ENCODE data around the gene PPIAL4G. TPM values are rescaled to one million over a fixed set of nuclear protein-coding genes. Genes with fewer than 3 reads are reported as not detected.
"Not testable (repeated sequence)": the region's sequence is repeated elsewhere in the genome, so short reads cannot be mapped to it uniquely, and the experiment has no call there.

Gene PPIAL4G
- total RNA-seq, 8 experiments from 2014 or later: 0.11 to 0.62 (median 0.19) TPM; not detected in 2

GRCh38 chr1:148458901-148459581 is 24.1 kb downstream of the PPIAL4G start:
- in situ Hi-C loops (cut with MboI; ENCODE audit: low pct_unique_long_range_greater_than_20kb in 2 of 9, low sequenced_read_pairs in 9 of 9, unreplicated experiment in 9 of 9); ATAC-seq (replicated peaks in 6 of 8); H3K4me1 ChIP-seq (replicated peaks in 1 of 2): not testable (repeated sequence)
- Histone ChIP-seq H3K4me3 (peak overlapping the region; percentile 72 to 100 (median 93)), H3K27ac (peak overlapping the region; percentile 84 to 93)
- no CpG with 5 or more reads among the region's 63 CpGs for WGBS, 10 experiments

- H3K27ac ChIP-seq: peak overlapping the region; percentile 82 to 87
- ATAC-seq (replicated peaks in 6 of 8); in situ Hi-C loops (cut with MboI; ENCODE audit: low pct_unique_long_range_greater_than_20kb in 2 of 9, low sequenced_read_pairs in 9 of 9, unreplicated experiment in 9 of 9); H3K4me1 ChIP-seq (replicated peaks in 1 of 2): not testable (repeated sequence)
- 0 to 10% methylated on average over 2 to 3 of the region's 11 CpGs; no CpG with 5 or more reads in 8 of the 10 experiments for WGBS, 10 experiments
- peak overlapping the region; percentile 72 to 100 (median 93) for H3K4me3 ChIP-seq
Measured at GRCh38 chr1:148458398-148458797, 24.7 kb downstream of the PPIAL4G start.

GRCh38 chr1:148452845-148453244 is 30.3 kb downstream of the PPIAL4G start:
- ATAC-seq (replicated peaks in 6 of 8); H3K4me1 ChIP-seq (replicated peaks in 1 of 2); in situ Hi-C loops (cut with MboI; ENCODE audit: low pct_unique_long_range_greater_than_20kb in 2 of 9, low sequenced_read_pairs in 9 of 9, unreplicated experiment in 9 of 9); H3K27ac ChIP-seq; H3K4me3 ChIP-seq: not testable (repeated sequence)
- WGBS, 10 experiments: no CpG with 5 or more reads among the region's 2 CpGs

- H3K27ac ChIP-seq; in situ Hi-C loops (cut with MboI; ENCODE audit: low pct_unique_long_range_greater_than_20kb in 2 of 9, low sequenced_read_pairs in 9 of 9, unreplicated experiment in 9 of 9); H3K4me1 ChIP-seq (replicated peaks in 1 of 2); ATAC-seq (replicated peaks in 6 of 8); H3K4me3 ChIP-seq: not testable (repeated sequence)
- WGBS, 10 experiments: 17 to 100% (median 91%) methylated on average over 1 to 5 of the region's 5 CpGs; no CpG with 5 or more reads in 1 of the 10 experiments
Measured at GRCh38 chr1:148439654-148440325, 43.3 kb downstream of the PPIAL4G start.

- no peak for ATAC-seq (replicated peaks in 6 of 8)
- no peak overlapping the region for H3K27ac ChIP-seq
- WGBS, 10 experiments: 90 to 100% (median 100%) methylated on average over 1 to 4 of the region's 4 CpGs
- no peak overlapping the region for H3K4me3 ChIP-seq
- in situ Hi-C loops (cut with MboI; ENCODE audit: low pct_unique_long_range_greater_than_20kb in 2 of 9, low sequenced_read_pairs in 9 of 9, unreplicated experiment in 9 of 9): no loop called here
- peaks cover 0 to 5% of the 10 kb centered on the region in 2 donors for H3K4me1 ChIP-seq (replicated peaks in 1 of 2)
Measured at GRCh38 chr1:148435406-148435805, 47.7 kb downstream of the PPIAL4G start.

- ATAC-seq (replicated peaks in 6 of 8): no peak
- in situ Hi-C loops (cut with MboI; ENCODE audit: low pct_unique_long_range_greater_than_20kb in 2 of 9, low sequenced_read_pairs in 9 of 9, unreplicated experiment in 9 of 9): no loop called here
- Histone ChIP-seq H3K4me3 (no peak overlapping the region), H3K27ac (no peak overlapping the region), H3K4me1 (replicated peaks in 1 of 2) (peaks cover 0 to 5% of the 10 kb centered on the region in 2 donors)
- WGBS, 10 experiments: 80 to 100% (median 97%) methylated on average over 1 to 22 of the region's 28 CpGs; no CpG with 5 or more reads in 3 of the 10 experiments
Measured at GRCh38 chr1:148434832-148435231, 48.3 kb downstream of the PPIAL4G start.

GRCh38 chr1:148432916-148433317 is 50.2 kb downstream of the PPIAL4G start:
- H3K4me3 ChIP-seq; H3K4me1 ChIP-seq (replicated peaks in 1 of 2); H3K27ac ChIP-seq; in situ Hi-C loops (cut with MboI; ENCODE audit: low pct_unique_long_range_greater_than_20kb in 2 of 9, low sequenced_read_pairs in 9 of 9, unreplicated experiment in 9 of 9): not testable (repeated sequence)
- 67 to 100% (median 88%) methylated on average over 1 of the region's 1 CpG; no CpG with 5 or more reads in 4 of the 10 experiments for WGBS, 10 experiments
- peak; percentile 38 to 97 (median 89) for ATAC-seq (replicated peaks in 6 of 8)

Other genes with a start within 250 kb of the PPIAL4G start
- 10 to 100 TPM in 4 of 8 experiments, 1 to 10 TPM in 4; 4.6 to 28.5 (median 11.1) TPM for gene NBPF14, start 112.7 kb upstream of the PPIAL4G start, total RNA-seq